HepG2 (cell line): ENCODE results near the gene IL1RAP. TPM values are rescaled to one million over a fixed set of nuclear protein-coding genes. Genes with fewer than 3 reads are reported as not detected.
A peak's percentile ranks its signal among the peaks of the same experiment; 100 is the strongest.

ENCODE experiments used
- AHDC1 ChIP-seq: sonication (generic); formaldehyde crosslinking; IDR thresholded peaks from 2 replicates; pipeline ENCODE4 v1.5.1; 2020; ENCODE audit warnings: mild to moderate bottlenecking, missing genetic modification reagents, borderline replicate concordance
- FOXA3 ChIP-seq: IDR thresholded peaks from 2 replicates; pipeline ENCODE4 v1.6.1; 2016; ENCODE audit warnings: missing genetic modification reagents, missing compliant biosample characterization
- NAIF1 ChIP-seq: sonication (generic); formaldehyde crosslinking; IDR thresholded peaks from 2 replicates; pipeline ENCODE4 v1.5.0; 2020; ENCODE audit warnings: mild to moderate bottlenecking, missing genetic modification reagents, borderline replicate concordance
- NCOR1 ChIP-seq: fragments of 200-600 bp; sonication (generic); IDR thresholded peaks from 2 replicates; pipeline ENCODE4 v1.7.0; 2017; ENCODE audit warnings: antibody characterized with exemption, low read length, borderline replicate concordance
- NR2F1 ChIP-seq, 2 experiments: fragments of 450-650 bp in 1 of 2; formaldehyde crosslinking in 1 of 2; IDR thresholded peaks; 2 replicates each; pipeline versions ENCODE4 v1.5.0 to v1.6.1; 2016 to 2020; ENCODE audit warnings: mild to moderate bottlenecking in 1 of 2, missing compliant biosample characterization in 1 of 2, missing genetic modification reagents in 1 of 2, moderate library complexity in 1 of 2
- PHF20 ChIP-seq: sonication (generic); formaldehyde crosslinking; IDR thresholded peaks from 2 replicates; pipeline ENCODE4 v1.5.0; 2020; ENCODE audit warnings: mild to moderate bottlenecking, missing genetic modification reagents
- SOX5 ChIP-seq: IDR thresholded peaks from 2 replicates; pipeline ENCODE4 v1.6.1; 2016; ENCODE audit warnings: borderline replicate concordance
- STAG1 ChIP-seq: sonication (generic); formaldehyde crosslinking; IDR thresholded peaks from 2 replicates; pipeline ENCODE4 v1.4.0; 2020; ENCODE audit warnings: missing genetic modification reagents
- TBX3 ChIP-seq: fragments of 450-650 bp; IDR thresholded peaks from 2 replicates; pipeline ENCODE4 v1.6.1; 2017; ENCODE audit warnings: antibody characterized with exemption, mild to moderate bottlenecking, inconsistent platforms, borderline replicate concordance
- ZBTB14 ChIP-seq: sonication (generic); formaldehyde crosslinking; IDR thresholded peaks from 2 replicates; pipeline ENCODE4 v1.4.0; 2020; ENCODE audit warnings: missing genetic modification reagents
- ZBTB21 ChIP-seq: sonication (generic); formaldehyde crosslinking; IDR thresholded peaks from 2 replicates; pipeline ENCODE4 v1.4.0; 2020; ENCODE audit warnings: missing genetic modification reagents
- ZBTB4 ChIP-seq: sonication (generic); formaldehyde crosslinking; IDR thresholded peaks from 2 replicates; pipeline ENCODE4 v1.4.0; 2020; ENCODE audit warnings: missing genetic modification reagents, mild to moderate bottlenecking, borderline replicate concordance
- ZKSCAN5 ChIP-seq: sonication (generic); formaldehyde crosslinking; IDR thresholded peaks from 2 replicates; pipeline ENCODE4 v1.5.1; 2020; ENCODE audit warnings: mild to moderate bottlenecking, missing genetic modification reagents
- ZMYM4 ChIP-seq: sonication (generic); formaldehyde crosslinking; IDR thresholded peaks from 2 replicates; pipeline ENCODE4 v1.8.1; 2023; ENCODE audit warnings: mild to moderate bottlenecking, missing genetic modification reagents
- ZNF556 ChIP-seq: sonication (generic); formaldehyde crosslinking; IDR thresholded peaks from 2 replicates; pipeline ENCODE4 v1.4.0; 2020; ENCODE audit warnings: mild to moderate bottlenecking, missing genetic modification reagents, borderline replicate concordance
- polyA plus RNA-seq, 8 experiments: library from polyadenylated mRNA; depleted of rRNA in 3 of 8; stranded (reverse) in 7 of 8; unstranded in 1 of 8; fragments of >200 nt; fragmentation: Illumina TruSeq in 4 of 8; extraction: Trizol in 4 of 8; gene quantifications; 2 replicates each; pipeline versions ENCODE4 v1.2.1 to v1.2.3, GENCODE V29; 2011 to 2016; ENCODE audit warnings: low read depth in 4 of 8, missing spikeins in 1 of 8, mixed read lengths in 1 of 8; ENCODE audit not compliant: insufficient read depth in 1 of 8
- total RNA-seq, 5 experiments: library from RNA; depleted of rRNA; stranded (reverse); fragments of >200 nt; fragmentation: Illumina TruSeq; extraction: Trizol; gene quantifications; 2 replicates each; pipeline ENCODE4 v1.2.3, GENCODE V29; 2016; ENCODE audit warnings: low read depth in 1 of 5

Gene IL1RAP
- total and polyA plus RNA-seq, 2 of the 13 experiments (the other 11 are each of a cell fraction or from before 2014, with no cell fraction given) = 18.3 to 54.9 TPM

GRCh38 chr3:190580417-190580816 lies 66.5 kb downstream of the IL1RAP start (continued):
- no peak for TF ChIP-seq ZBTB14 (CRISPR knock-in tag)
- TF ChIP-seq ZKSCAN5 (CRISPR knock-in tag) = 0 out of 2 replicates have a peak, but pooled peaks have one; percentile 55
- peak; percentile 62; the same call in 1 of the 2 replicates for TF ChIP-seq ZMYM4
- peak; percentile 57; the same call in 1 of the 2 replicates for TF ChIP-seq NCOR1
- no peak for TF ChIP-seq NAIF1 (CRISPR knock-in tag)
- peak; percentile 66; the same call in 1 of the 2 replicates for TF ChIP-seq AHDC1 (CRISPR knock-in tag)
- no peak for TF ChIP-seq NR2F1 (CRISPR knock-in tag; IDR thresholded peaks at IDR 0.05)
- no peak for TF ChIP-seq ZNF556
- peak; percentile 18; the same call in 1 of the 2 replicates for TF ChIP-seq FOXA3
- TF ChIP-seq TBX3 = peak; percentile 83; the same call in 1 of the 2 replicates
- TF ChIP-seq PHF20 (CRISPR knock-in tag) = no peak
- no peak for TF ChIP-seq STAG1 (CRISPR knock-in tag)
- TF ChIP-seq ZBTB4 = no peak
- peak; percentile 41; the same call in 1 of the 2 replicates for TF ChIP-seq SOX5 (CRISPR knock-in tag)
- no peak for TF ChIP-seq ZBTB21 (CRISPR knock-in tag)
